ENCODE data around the gene COL9A3. TPM values are rescaled to one million over a fixed set of nuclear protein-coding genes. Genes with fewer than 3 reads are reported as not detected.

COL9A3 gene
- total RNA-seq, 3 donors from 2014 or later (not counting 1 experiment from before 2014, with no cell fraction given): 1.9 TPM; not detected in 2

GRCh38 chr20:62854121-62854520, 37.3 kb downstream of the COL9A3 start:
- intact Hi-C loops (cut with micrococcal nuclease): no loop called here

GRCh38 chr20:62855120-62855519, 38.3 kb downstream of the COL9A3 start:
- H3K4me1 ChIP-seq (ENCODE audit: control insufficient read depth, insufficient read depth, low read length): peaks cover under 1% of the 10 kb centered on the region
- no peaks in the 10 kb centered on the region for H3K27me3 Mint-ChIP-seq (ENCODE audit: low read depth in 2 of 2)
- no peaks in the 10 kb centered on the region for H3K27me3 ChIP-seq (ENCODE audit: control insufficient read depth, insufficient read depth, low read length)
- ATAC-seq (no peak), DNase-seq (no peak)
- WGBS (ENCODE audit: insufficient coverage): 91% methylated on average over 4 of the region's 5 CpGs
- peaks cover 14 to 17% of the 10 kb centered on the region in 2 donors for H3K4me1 Mint-ChIP-seq
- TF ChIP-seq CTCF (IDR thresholded peaks at IDR 0.05): no peak
- no peaks in the 10 kb centered on the region for H3K9me3 ChIP-seq (ENCODE audit: control insufficient read depth, insufficient read depth, low read length)
- H3K27ac ChIP-seq (ENCODE audit: low read length): no peak overlapping the region
- H3K9me3 Mint-ChIP-seq: no peaks in the 10 kb centered on the region
- no peak overlapping the region for H3K4me3 ChIP-seq (ENCODE audit: low read length)
- H3K4me3 Mint-ChIP-seq: no peak overlapping the region
- intact Hi-C loops (cut with micrococcal nuclease): no loop called here
- H3K27ac Mint-ChIP-seq: no peak overlapping the region
- peaks cover 6% of the 10 kb centered on the region for H3K36me3 Mint-ChIP-seq
- H3K36me3 ChIP-seq (ENCODE audit: control insufficient read depth, insufficient read depth, low read length): peaks cover 13% of the 10 kb centered on the region

More at GRCh38 chr20:62854121-62854520, 37.3 kb downstream of the COL9A3 start:
- Mint-ChIP-seq H3K9me3 (no peaks in the 10 kb centered on the region), H3K36me3 (peaks cover 6% of the 10 kb centered on the region), H3K27ac (no peak overlapping the region), H3K4me3 (no peak overlapping the region), H3K27me3 (ENCODE audit: low read depth in 2 of 2) (no peaks in the 10 kb centered on the region), H3K4me1 (peaks cover 12% of the 10 kb centered on the region in 2 donors)
- no peak overlapping the region for H3K4me3 ChIP-seq (ENCODE audit: low read length)
- H3K27me3 ChIP-seq (ENCODE audit: control insufficient read depth, insufficient read depth, low read length): no peaks in the 10 kb centered on the region
- no peaks in the 10 kb centered on the region for H3K9me3 ChIP-seq (ENCODE audit: control insufficient read depth, insufficient read depth, low read length)
- H3K4me1 ChIP-seq (ENCODE audit: control insufficient read depth, insufficient read depth, low read length): no peaks in the 10 kb centered on the region
- ATAC-seq: no peak
- TF ChIP-seq CTCF (IDR thresholded peaks at IDR 0.05): no peak
- peaks cover 13% of the 10 kb centered on the region for H3K36me3 ChIP-seq (ENCODE audit: control insufficient read depth, insufficient read depth, low read length)
- DNase-seq: no peak
- H3K27ac ChIP-seq (ENCODE audit: low read length): no peak overlapping the region
- 91% methylated on average over 13 of the region's 13 CpGs for WGBS (ENCODE audit: insufficient coverage)

- Histone ChIP-seq H3K4me1 (ENCODE audit: control insufficient read depth, insufficient read depth, low read length) (peaks cover 9% of the 10 kb centered on the region), H3K27ac (ENCODE audit: low read length) (no peak overlapping the region), H3K27me3 (ENCODE audit: control insufficient read depth, insufficient read depth, low read length) (no peaks in the 10 kb centered on the region), H3K36me3 (ENCODE audit: control insufficient read depth, insufficient read depth, low read length) (peaks cover 13% of the 10 kb centered on the region), H3K9me3 (ENCODE audit: control insufficient read depth, insufficient read depth, low read length) (peaks cover 2% of the 10 kb centered on the region), H3K4me3 (ENCODE audit: low read length) (no peak overlapping the region)
- Mint-ChIP-seq H3K4me1 (peaks cover 19 to 26% of the 10 kb centered on the region in 2 donors), H3K4me3 (no peak overlapping the region), H3K36me3 (peaks cover 6% of the 10 kb centered on the region), H3K27me3 (ENCODE audit: low read depth in 2 of 2) (no peaks in the 10 kb centered on the region), H3K27ac (no peak overlapping the region), H3K9me3 (no peaks in the 10 kb centered on the region)
- intact Hi-C loops (cut with micrococcal nuclease): no loop called here
- DNase-seq: no peak
- no peak for TF ChIP-seq CTCF (IDR thresholded peaks at IDR 0.05)
- 92% methylated on average over 25 of the region's 25 CpGs for WGBS (ENCODE audit: insufficient coverage)
- ATAC-seq: no peak
Measured at GRCh38 chr20:62856931-62857619, 40.2 kb downstream of the COL9A3 start.

Measured in natural killer cell (primary cell).